Stimulated activated CD4-positive, alpha-beta T cell treated with anti-CD3 and anti-CD28 coated beads, Interleukin-12 subunit alpha, Interleukin-12 subunit beta, amount 100 ng/mL, for 24 hours (primary cell): ENCODE results near the gene NAALADL2.
"Not testable (repeated sequence)": the region's sequence is repeated elsewhere in the genome, so short reads cannot be mapped to it uniquely, and the experiment has no call there.

ENCODE experiments used
- DNase-seq, 2 experiments: peaks; one replicate each; pipeline ENCODE4 v3.0.0-alpha.2; 2020; ENCODE audit warnings: low read depth in 2 of 2

The NAALADL2 gene

DNA sequence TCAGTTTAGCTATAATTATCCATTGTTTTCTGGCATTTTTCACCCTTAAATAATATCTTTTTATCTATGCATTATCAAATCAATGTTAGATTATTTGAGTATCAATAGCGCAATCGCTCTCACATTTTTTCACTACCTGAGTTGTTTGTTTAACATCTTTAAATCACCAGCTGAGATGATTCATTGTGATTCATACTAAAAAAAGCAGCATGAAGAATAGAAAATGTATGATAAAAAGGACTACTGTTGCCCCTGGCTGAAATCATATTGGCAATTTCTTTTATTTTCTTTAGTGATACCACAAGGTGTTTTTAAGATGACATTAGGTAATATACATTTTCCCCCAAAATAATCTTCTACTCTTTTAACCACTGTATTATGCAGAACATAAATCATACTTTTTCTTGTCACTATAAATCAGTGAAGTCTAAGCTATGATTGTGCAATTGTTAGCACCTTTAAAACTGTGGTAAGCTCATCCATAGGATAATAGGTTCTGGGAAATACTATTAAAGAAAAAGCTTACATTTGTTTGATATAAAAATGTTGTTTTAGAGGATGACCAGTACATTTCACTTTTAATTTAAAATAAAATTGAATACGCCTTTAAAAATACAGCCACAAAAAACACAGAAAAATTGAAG is 889.1 kb downstream of the NAALADL2 start:
- DNase-seq: no peak

GRCh38 chr3:175749981-175750380 is 890.8 kb downstream of the NAALADL2 start:
- DNase-seq: no peak

DNA sequence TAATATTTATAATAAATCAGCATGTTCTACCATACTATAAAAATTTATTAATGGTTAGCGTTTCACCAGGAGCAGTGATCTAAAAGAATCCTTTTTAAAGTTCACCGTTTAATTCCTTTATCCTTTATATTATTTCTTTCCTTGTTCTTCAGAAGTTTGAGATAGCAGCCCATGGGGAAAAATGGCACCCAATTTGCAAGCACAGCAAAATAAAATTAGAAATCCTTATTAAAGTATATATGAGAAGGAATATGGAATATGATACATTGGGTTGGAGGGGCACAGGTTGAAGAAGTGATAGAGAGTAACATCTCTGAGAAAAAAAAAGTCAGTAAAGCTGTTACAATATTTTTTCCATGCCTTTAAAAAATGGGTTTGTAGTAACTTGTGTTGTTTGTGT is 892.0 kb downstream of the NAALADL2 start:
- DNase-seq: no peak

DNA sequence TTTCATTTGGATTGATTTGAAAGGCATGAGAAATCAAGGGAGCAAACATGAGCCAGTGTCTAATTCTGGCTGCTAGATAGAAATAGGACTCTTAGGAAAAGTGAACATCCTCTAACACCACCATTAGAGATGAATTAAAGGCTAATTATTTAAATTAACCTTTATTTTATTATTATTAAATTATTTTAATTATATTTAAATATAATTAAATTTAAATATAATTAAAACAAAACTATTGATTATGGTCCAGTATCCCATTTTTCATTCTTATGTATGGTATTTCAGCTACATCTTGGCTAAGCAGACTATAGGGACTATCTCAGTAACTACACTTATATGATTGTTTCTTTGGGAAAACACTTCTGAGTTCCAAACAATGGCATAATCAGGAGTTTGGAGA is 904.8 kb downstream of the NAALADL2 start:
- DNase-seq: no peak

DNA sequence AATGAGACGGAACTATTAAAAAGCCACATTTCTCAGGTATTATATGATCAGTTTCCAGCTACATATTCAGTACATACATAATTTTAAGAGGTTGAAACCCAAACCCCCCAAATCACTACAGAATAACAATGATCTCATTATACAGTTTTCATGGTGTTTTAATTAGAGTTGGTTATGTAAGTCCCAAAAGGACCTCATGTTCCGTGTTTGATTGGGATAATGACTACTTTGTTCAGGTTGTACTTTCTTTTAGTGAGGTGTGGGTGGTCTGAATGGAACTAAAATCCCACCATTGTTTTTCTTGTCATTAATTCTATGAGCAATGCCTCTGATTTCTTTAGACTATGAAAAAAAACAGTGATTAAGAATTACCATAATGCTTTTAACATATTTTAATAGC is 905.6 kb downstream of the NAALADL2 start:
- DNase-seq: no peak

- no peak for DNase-seq
Measured at GRCh38 chr3:175770426-175770825, 911.3 kb downstream of the NAALADL2 start.

GRCh38 chr3:175777495-175777894 is 918.4 kb downstream of the NAALADL2 start:
- no peak for DNase-seq

DNA sequence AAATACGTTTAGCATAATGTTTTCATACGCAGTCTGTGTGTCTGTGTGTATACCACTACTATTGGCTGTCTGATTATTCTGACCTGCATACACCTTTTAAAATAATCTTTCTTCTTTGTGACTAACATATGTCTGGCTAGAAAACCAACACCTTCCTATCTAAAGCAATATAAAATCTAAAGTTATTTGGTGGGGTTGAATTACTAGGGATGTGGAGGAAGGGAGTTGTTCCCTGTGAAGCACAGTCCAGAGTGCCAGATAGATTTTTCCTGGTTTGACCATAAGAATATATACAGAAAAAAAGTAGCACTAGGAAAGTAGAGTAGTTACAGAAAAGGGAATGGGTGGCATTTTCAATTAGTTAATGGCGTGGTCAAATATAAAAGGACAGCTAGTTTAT is 918.8 kb downstream of the NAALADL2 start:
- DNase-seq: no peak

GRCh38 chr3:175778994-175779393 is 919.9 kb downstream of the NAALADL2 start:
- DNase-seq: no peak

DNA sequence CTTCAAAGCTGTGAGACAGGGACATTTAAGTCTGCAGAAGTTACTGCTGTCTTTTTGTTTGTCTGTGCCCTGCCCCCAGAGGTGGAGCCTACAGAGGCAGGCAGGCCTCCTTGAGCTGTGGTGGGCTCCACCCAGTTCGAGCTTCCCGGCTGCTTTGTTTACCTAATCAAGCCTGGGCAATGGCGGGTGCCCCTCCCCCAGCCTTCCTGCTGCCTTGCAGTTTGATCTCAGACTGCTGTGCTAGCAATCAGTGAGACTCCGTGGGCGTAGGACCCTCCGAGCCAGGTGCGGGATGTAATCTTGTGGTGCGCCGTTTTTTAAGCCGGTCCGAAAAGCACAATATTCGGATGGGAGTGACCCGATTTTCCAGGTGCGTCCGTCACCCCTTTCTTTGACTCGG is 928.0 kb downstream of the NAALADL2 start:
- DNase-seq: not testable (repeated sequence)

DNA sequence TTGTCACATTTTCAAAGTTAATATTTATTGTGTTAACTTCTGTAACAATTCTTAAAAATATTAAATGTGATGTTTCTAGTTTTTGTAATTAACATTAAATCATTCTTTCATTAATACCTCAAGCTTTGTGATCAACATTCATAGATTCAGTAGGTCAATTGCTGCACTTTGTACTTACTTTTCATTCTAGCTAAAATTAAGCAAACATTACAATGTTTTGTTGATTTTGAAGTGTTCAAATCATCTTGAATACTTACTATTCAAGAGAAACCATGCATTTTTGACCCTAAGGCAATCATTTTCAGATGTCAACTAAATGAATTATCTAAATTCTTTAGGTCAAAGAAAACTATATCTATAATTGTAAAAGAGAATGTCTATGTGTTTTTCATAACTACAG is 933.1 kb downstream of the NAALADL2 start:
- DNase-seq: no peak

DNA sequence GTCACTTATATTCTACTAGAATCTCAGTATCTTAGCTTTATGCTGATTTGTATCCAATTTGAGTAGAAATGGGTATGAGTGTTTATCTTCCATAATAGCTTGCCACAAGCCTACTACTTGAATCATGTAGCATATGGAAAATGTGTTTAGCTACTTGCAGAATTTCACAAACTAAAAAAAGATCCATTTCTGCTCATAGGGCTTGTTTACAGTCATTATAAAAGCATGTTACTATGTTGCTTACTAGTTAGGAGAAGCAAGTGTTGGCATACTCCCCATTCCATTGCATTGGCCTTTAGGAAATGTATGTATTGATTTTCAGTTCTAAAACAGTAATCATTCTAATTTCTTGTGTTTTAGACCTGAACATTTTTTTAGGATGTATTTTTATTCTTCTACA is 939.2 kb downstream of the NAALADL2 start:
- no peak for DNase-seq

DNA sequence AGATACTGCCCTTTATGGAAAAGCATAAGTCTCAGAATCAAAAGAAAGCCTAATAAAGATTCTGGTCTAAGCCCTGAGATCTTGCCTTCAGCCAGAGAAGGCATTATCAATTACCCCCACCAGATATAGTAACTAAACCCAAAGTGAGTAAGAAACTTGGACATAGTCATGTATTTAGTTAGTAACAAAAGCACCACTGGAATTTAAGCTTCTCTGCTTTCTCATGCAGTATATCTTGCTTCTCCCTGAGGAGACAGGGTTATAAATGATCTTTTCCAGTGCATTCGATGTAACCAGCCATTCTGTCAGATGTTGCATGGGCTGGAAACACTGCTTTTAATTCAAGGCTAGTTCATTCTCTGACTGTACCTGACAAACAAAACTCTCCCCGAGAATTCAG is 946.7 kb downstream of the NAALADL2 start:
- no peak for DNase-seq

DNA sequence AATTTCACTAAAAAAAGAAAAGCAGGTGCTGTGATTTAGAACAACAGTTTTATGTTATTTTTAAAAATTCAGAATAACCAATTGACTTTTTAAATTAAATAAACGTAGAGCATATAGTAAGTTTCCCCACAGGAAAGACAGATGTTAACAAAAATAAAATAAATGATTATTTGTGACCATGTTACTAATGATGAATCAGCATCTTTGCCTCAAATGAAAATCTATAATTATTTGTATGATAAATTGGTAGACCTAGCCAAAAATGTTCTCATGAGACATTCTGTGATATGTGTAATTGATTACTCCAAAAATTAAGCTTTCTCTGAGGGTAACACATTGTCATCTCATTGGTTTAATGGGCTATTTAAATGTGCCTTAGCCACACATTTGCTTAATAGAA is 948.0 kb downstream of the NAALADL2 start:
- no peak for DNase-seq

DNA sequence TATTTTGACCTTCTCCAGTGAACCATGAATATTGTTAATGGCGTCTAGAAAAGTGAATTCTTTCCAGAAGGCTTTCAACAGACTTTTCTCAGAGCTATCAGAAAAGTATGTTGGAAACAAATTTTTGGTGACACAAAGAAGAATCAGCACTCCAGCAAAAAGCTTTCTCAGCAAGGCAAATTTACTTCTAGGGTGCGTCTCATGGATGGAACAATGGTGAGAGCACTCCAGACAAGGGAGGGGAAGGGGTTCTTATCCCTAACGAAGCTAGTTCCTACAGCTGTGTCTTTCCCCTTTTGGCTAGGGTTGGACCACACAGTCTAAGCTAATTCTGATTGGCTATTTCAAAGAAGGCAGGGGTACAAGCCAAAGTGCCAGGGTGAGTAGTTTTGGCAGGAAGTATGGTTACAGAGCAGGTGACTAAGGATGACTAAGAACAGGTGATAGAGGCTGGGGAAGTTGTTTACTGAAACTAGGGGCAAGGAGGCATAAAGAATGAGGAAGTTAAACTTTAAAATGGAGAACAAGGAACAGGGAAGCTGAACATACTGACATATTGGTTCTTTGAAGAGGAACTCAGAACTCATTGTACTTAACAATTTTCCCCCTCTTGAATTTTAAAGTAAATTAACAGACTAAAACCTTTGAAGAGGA is 959.8 kb downstream of the NAALADL2 start:
- no peak for DNase-seq

DNA sequence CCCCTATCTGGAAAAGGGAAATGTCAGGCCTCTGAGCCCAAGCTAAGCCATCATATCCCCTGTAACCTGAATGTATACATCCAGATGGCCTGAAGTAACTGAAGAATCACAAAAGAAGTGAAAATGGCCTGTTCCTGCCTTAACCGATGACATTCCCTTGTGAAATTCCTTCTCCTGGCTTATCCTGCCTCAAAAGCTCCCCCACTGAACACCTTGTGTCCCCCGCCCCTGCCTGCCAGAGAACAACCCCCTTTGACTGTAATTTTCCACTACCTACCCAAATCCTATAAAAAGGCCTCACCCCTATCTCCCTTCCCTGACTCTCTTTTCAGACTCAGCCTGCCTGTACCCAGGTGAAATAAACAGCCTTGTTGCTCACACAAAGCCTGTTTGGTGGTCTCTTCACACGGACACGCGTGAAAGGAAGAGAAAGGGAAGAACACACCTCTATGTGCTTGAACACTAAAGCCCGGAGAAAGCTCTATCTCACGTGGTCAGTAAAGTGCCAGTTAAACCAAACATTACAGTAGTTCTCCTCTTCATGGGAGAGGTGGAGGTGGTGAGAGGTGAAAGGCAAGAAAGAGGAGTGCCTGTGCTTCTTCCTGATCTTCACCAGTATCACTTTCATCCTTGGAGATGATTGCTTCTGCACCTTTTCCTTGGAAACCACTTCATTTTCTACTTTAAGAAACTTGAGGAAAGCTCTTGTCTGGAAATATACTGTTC is 963.8 kb downstream of the NAALADL2 start:
- not testable (repeated sequence) for DNase-seq

DNA sequence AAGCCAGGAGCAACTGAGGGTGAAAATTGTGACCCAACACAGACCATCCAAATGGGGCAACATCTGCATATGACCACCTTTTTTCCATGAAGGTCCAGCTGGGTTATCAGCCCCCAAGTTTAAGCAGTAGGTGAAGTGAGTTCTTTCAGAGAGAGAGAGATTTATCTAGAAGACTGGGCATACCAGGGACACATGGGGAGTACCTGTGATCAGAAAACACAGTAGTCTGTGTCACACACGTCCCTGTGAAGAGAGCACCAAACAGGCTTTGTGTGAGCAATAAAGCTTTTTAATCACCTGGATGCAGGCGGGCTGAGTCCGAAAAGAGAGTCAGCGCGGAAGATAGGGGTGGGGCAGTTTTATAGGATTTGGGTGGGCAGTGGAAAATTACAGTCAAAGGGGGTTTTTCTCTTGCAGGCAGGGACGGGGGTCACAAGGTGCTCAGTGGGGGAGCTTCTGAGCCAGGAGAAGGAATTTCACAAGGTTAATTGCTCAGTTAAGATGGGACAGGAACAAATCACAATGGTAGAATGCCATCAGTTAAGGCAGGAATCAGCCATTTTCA is 966.0 kb downstream of the NAALADL2 start:
- not testable (repeated sequence) for DNase-seq

- no peak for DNase-seq
Measured at GRCh38 chr3:175826759-175827158, 967.6 kb downstream of the NAALADL2 start.

GRCh38 chr3:175829809-175830208 is 970.7 kb downstream of the NAALADL2 start:
- not testable (repeated sequence) for DNase-seq

GRCh38 chr3:175835763-175836162 is 976.6 kb downstream of the NAALADL2 start:
- not testable (repeated sequence) for DNase-seq

GRCh38 chr3:175836617-175837016 is 977.5 kb downstream of the NAALADL2 start:
- DNase-seq: no peak

- DNase-seq: no peak
Measured at GRCh38 chr3:175837962-175838361, 978.8 kb downstream of the NAALADL2 start.
